H1 (cell line): Measurements from ENCODE around the gene SOX30.

ENCODE experiments used
- ASH2L ChIP-seq: fragments of 200-600, 300-600 bp; sonication (generic); IDR thresholded peaks from one replicate; pipeline ENCODE4 v1.7.1; 2017; ENCODE audit warnings: low read length
- ATF2 ChIP-seq: IDR thresholded peaks from 2 replicates; pipeline ENCODE4 v1.6.1; 2012; ENCODE audit warnings: low read length, inconsistent platforms
- BACH1 ChIP-seq: IDR thresholded peaks from 2 replicates; pipeline ENCODE4 v1.6.1; 2012; ENCODE audit warnings: low read length, improper control_type of control experiment
- CBX8 ChIP-seq: fragments of 300-800, 300-1000 bp; sonication (generic); IDR thresholded peaks from 2 replicates; pipeline ENCODE4 v1.7.1; 2016; ENCODE audit warnings: low read depth, low read length, borderline replicate concordance
- CEBPB ChIP-seq: IDR thresholded peaks from 2 replicates; pipeline ENCODE4 v1.6.1; 2012; ENCODE audit warnings: low read depth, low read length
- CHD2 ChIP-seq: IDR thresholded peaks from 2 replicates; pipeline ENCODE4 v1.6.1; 2012; ENCODE audit warnings: low read length, improper control_type of control experiment
- CTCF ChIP-seq, 3 experiments: IDR thresholded peaks; 1 replicate in 2 of 3; 2 replicates in 1 of 3; pipeline versions ENCODE4 v1.5.1 to v1.6.1; 2011; ENCODE audit warnings: low read length in 3 of 3, mild to moderate bottlenecking in 3 of 3, inconsistent platforms in 2 of 3, low read depth in 1 of 3, moderate library complexity in 1 of 3; ENCODE audit not compliant: insufficient read depth in 1 of 3; ENCODE audit errors: control extremely low read depth in 1 of 3
- EGR1 ChIP-seq: IDR thresholded peaks from 2 replicates; pipeline ENCODE4 v1.6.1; 2011; ENCODE audit warnings: low read depth, low read length, borderline replicate concordance
- EP300 ChIP-seq, 2 experiments: IDR thresholded peaks; 1 replicate in 1 of 2; 2 replicates in 1 of 2; pipeline ENCODE4 v1.6.1; 2011 to 2012; ENCODE audit warnings: low read depth in 2 of 2, low read length in 2 of 2, mild to moderate bottlenecking in 2 of 2, borderline replicate concordance in 1 of 2, inconsistent platforms in 1 of 2, moderate library complexity in 1 of 2
- SP2 ChIP-seq: IDR thresholded peaks from 2 replicates; pipeline ENCODE4 v1.6.1; 2012; ENCODE audit warnings: mild to moderate bottlenecking, low read length, inconsistent platforms
- SRF ChIP-seq: IDR thresholded peaks from 2 replicates; pipeline ENCODE4 v1.6.1; 2011; ENCODE audit warnings: mild to moderate bottlenecking, low read depth, low read length, moderate library complexity
- SUZ12 ChIP-seq: fragments of 200-600 bp; sonication (generic); IDR thresholded peaks from 2 replicates; pipeline ENCODE4 v1.6.1; 2012; ENCODE audit warnings: mild to moderate bottlenecking, inconsistent platforms, low read length, moderate library complexity, mixed read lengths
- YY1 ChIP-seq: IDR thresholded peaks from 2 replicates; pipeline ENCODE4 v1.6.1; 2011; ENCODE audit warnings: low read depth, mild to moderate bottlenecking, low read length

GRCh38 chr5:157612581-157612980, 39.7 kb downstream of the SOX30 start:
- TF ChIP-seq SP2 (no peak), BACH1 (no peak), CEBPB (no peak), CTCF (IDR thresholded peaks at IDR 0.05; ENCODE audit: control extremely low read depth in 1 of 3, insufficient read depth in 1 of 3, low read depth in 1 of 3, low read length in 3 of 3) (no peak), SRF (no peak), SUZ12 (no peak), EGR1 (no peak), ASH2L (no peak), CHD2 (no peak), CBX8 (no peak), ATF2 (no peak), YY1 (no peak), EP300 (IDR thresholded peaks at IDR 0.05; ENCODE audit: borderline replicate concordance in 1 of 2, low read depth in 2 of 2, low read length in 2 of 2) (no peak)
